Loucy (cell line): Measurements from ENCODE around the gene SLX4.

Experiments used
- EZH2phosphoT487 ChIP-seq: fragments of 200-600 bp; IDR thresholded peaks from 2 replicates; pipeline ENCODE4 v1.6.1; 2018; ENCODE audit warnings: antibody characterized with exemption, mild to moderate bottlenecking, moderate library complexity, borderline replicate concordance
- TF ChIP-seq, protein P1 (sequence below): fragments of 200-600 bp; sonication (generic); conservative IDR thresholded peaks from 2 replicates; pipeline ENCODE4 v1.5.1; 2014; ENCODE audit warnings: mild to moderate bottlenecking, antibody characterized with exemption, low read length

DNA sequence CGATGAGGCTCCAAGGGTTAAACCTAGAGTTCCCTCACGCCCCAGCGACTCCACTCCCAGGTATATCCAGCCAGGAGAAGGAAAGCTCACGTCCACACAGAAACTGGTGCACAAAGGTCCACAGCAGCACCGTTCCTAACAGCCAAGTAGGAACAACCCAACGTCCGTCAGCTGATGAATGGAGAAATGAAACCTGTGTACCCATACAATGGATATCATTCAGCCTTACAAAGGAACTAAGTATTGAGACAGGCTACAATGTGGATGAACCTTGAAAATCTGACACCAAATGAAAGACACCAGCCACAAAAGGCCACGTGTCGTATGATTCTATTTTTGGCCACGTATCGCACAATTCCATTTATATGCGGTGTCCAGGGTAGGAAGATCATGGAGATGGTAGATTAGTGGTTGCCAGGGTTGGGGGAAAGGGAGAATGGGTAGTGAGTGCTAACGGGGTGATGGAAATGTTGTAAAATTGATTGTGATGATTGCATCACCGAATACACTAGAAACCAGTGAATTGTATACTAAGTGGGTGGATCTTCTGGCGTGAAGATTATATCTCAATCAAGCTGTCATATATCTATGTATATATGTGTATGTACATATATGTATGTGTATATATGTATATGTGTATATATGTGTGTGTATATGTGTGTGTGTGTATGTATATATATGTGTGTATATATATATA is 64.3 kb downstream of the SLX4 start:
- TF ChIP-seq, protein P1, sequence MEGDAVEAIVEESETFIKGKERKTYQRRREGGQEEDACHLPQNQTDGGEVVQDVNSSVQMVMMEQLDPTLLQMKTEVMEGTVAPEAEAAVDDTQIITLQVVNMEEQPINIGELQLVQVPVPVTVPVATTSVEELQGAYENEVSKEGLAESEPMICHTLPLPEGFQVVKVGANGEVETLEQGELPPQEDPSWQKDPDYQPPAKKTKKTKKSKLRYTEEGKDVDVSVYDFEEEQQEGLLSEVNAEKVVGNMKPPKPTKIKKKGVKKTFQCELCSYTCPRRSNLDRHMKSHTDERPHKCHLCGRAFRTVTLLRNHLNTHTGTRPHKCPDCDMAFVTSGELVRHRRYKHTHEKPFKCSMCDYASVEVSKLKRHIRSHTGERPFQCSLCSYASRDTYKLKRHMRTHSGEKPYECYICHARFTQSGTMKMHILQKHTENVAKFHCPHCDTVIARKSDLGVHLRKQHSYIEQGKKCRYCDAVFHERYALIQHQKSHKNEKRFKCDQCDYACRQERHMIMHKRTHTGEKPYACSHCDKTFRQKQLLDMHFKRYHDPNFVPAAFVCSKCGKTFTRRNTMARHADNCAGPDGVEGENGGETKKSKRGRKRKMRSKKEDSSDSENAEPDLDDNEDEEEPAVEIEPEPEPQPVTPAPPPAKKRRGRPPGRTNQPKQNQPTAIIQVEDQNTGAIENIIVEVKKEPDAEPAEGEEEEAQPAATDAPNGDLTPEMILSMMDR, result no peak
- TF ChIP-seq EZH2phosphoT487, result no peak
